Renal cortical epithelial cell (primary cell): ENCODE data around the gene VDR. TPM values are rescaled to one million over a fixed set of nuclear protein-coding genes. Genes with fewer than 3 reads are reported as not detected.
"Not testable (repeated sequence)": the region's sequence is repeated elsewhere in the genome, so short reads cannot be mapped to it uniquely, and the experiment has no call there.

Experiments used
- DNase-seq: peaks from one replicate; pipeline ENCODE4 v3.0.0-alpha.2; 2011; ENCODE audit warnings: low read depth
- total RNA-seq: library from RNA; depleted of rRNA; stranded (reverse); fragments of >200 nt; gene quantifications from 2 replicates; pipeline ENCODE4 v1.2.3, GENCODE V29; 2014

VDR gene
- total RNA-seq, 1 donor from 2014 or later = 2.9 TPM

GRCh38 chr12:47849261-47849660 is 55.5 kb downstream of the VDR start:
- peak; percentile 47 for DNase-seq

- no peak for DNase-seq
These were observed 55.9 kb downstream of the VDR start for GRCh38 chr12:47848853-47849252.

- DNase-seq = no peak
These were observed 58.3 kb downstream of the VDR start for GRCh38 chr12:47846294-47846996.

- DNase-seq = no peak
These were observed 59.7 kb downstream of the VDR start for GRCh38 chr12:47845081-47845480.

- DNase-seq = no peak
These were observed 60.4 kb downstream of the VDR start for GRCh38 chr12:47844264-47845019.

- DNase-seq = no peak
These were observed 61.4 kb downstream of the VDR start for GRCh38 chr12:47843226-47843980.

- not testable (repeated sequence) for DNase-seq
These were observed 62.3 kb downstream of the VDR start for GRCh38 chr12:47842543-47842942.

- DNase-seq = no peak
These were observed 62.9 kb downstream of the VDR start for GRCh38 chr12:47841910-47842309.

- no peak for DNase-seq
These were observed 63.3 kb downstream of the VDR start for GRCh38 chr12:47841501-47841900.

- no peak for DNase-seq
These were observed 64.2 kb downstream of the VDR start for GRCh38 chr12:47840571-47840970.

GRCh38 chr12:47839214-47839876 is 65.4 kb downstream of the VDR start:
- no peak for DNase-seq

- no peak for DNase-seq
These were observed 66.4 kb downstream of the VDR start for GRCh38 chr12:47838286-47838931.

GRCh38 chr12:47837190-47838171 is 67.3 kb downstream of the VDR start:
- DNase-seq = peak; percentile 60

GRCh38 chr12:47835831-47836155 is 69.0 kb downstream of the VDR start:
- peak; percentile 46 for DNase-seq

- DNase-seq = no peak
These were observed 69.6 kb downstream of the VDR start for GRCh38 chr12:47835006-47835830.

- no peak for DNase-seq
These were observed 70.4 kb downstream of the VDR start for GRCh38 chr12:47834199-47834903.

GRCh38 chr12:47833591-47834012 is 71.2 kb downstream of the VDR start:
- DNase-seq = no peak

GRCh38 chr12:47832263-47832933 is 72.4 kb downstream of the VDR start:
- peak; percentile 54 for DNase-seq
